Mammary epithelial cell (primary cell): ENCODE data around the gene RAET1E.

Experiments used
- EZH2 ChIP-seq: IDR thresholded peaks from 2 replicates; pipeline ENCODE4 v1.6.1; 2012; ENCODE audit warnings: low read length, inconsistent platforms, borderline replicate concordance
- TF ChIP-seq, protein P1 (sequence below), 2 donors: IDR thresholded peaks in 1 of 2; conservative IDR thresholded peaks in 1 of 2; 2 replicates each; pipeline ENCODE4 v1.5.1; 2011 to 2012; ENCODE audit warnings: inconsistent platforms in 2 of 2, low read length in 2 of 2, mild to moderate bottlenecking in 2 of 2, control low read depth in 1 of 2, low read depth in 1 of 2; ENCODE audit not compliant: insufficient read depth in 1 of 2; ENCODE audit errors: extremely low read depth in 1 of 2

DNA sequence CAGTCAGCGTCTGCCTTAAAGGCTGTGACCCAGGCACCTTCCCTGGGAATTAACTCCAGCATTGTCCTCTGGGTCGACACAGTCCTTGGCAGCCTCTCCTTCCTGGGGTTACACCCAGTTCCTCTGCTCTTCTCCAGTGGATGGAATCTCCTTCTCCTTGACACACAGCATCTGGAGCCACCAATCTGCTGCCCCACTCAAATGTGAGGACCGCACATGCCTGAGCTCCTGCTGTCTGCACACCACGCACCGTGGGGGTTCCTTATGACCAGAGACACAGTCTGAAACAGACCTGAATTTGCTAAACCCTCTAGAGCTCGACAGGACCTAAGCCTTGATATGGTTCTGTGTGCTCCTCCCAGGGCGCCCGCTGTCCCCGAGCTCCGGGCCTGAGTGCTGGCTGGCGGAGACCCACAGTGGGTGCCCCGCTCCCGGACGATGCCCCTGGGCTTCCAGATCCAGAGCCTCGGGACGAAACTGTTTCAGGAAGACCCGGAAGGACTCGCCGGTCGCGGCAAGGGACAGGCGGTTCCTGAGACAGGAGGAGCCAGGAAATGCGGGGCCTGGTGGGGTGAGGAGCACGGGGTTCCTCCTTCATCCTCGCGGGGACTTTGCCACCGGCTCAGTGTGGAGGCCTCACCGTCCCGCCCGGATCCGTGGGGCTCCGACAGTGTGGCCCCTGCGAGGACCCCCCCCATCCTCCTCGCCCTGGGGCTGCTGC lies 27.5 kb upstream of the RAET1E start:
- no peak for TF ChIP-seq EZH2
- TF ChIP-seq, protein P1, sequence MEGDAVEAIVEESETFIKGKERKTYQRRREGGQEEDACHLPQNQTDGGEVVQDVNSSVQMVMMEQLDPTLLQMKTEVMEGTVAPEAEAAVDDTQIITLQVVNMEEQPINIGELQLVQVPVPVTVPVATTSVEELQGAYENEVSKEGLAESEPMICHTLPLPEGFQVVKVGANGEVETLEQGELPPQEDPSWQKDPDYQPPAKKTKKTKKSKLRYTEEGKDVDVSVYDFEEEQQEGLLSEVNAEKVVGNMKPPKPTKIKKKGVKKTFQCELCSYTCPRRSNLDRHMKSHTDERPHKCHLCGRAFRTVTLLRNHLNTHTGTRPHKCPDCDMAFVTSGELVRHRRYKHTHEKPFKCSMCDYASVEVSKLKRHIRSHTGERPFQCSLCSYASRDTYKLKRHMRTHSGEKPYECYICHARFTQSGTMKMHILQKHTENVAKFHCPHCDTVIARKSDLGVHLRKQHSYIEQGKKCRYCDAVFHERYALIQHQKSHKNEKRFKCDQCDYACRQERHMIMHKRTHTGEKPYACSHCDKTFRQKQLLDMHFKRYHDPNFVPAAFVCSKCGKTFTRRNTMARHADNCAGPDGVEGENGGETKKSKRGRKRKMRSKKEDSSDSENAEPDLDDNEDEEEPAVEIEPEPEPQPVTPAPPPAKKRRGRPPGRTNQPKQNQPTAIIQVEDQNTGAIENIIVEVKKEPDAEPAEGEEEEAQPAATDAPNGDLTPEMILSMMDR (conservative IDR thresholded peaks at IDR 0.05 in 1 of 2, IDR thresholded peaks at IDR 0.05 in 1 of 2; ENCODE audit: extremely low read depth in 1 of 2, insufficient read depth in 1 of 2, low read depth in 1 of 2, low read length in 2 of 2) = no peak
